DOHH2 (cell line): Measurements from ENCODE around the gene CYB561.

Source experiments
- H3F3A ChIP-seq: fragments of 200-600 bp; sonication (generic), shearing (Covaris generic); 2 replicates; pipeline ENCODE4 v1.6.0; 2016; ENCODE audit warnings: antibody characterized with exemption, mild to moderate bottlenecking; ENCODE audit not compliant: control insufficient read depth, insufficient read depth
- H3K27ac ChIP-seq: fragments of 200-600 bp; sonication (generic); 2 replicates; pipeline ENCODE4 v1.5.1; 2014; ENCODE audit warnings: low read depth, mild to moderate bottlenecking, low read length, moderate library complexity
- H3K27me3 ChIP-seq: fragments of 200-600 bp; sonication (generic); 2 replicates; pipeline ENCODE4 v1.6.1; 2014; ENCODE audit warnings: mild to moderate bottlenecking, low read length, mixed read lengths; ENCODE audit not compliant: control insufficient read depth
- H3K36me3 ChIP-seq: fragments of 200-600 bp; sonication (generic); 2 replicates; pipeline ENCODE4 v1.6.1; 2014; ENCODE audit warnings: mild to moderate bottlenecking, low read length, moderate library complexity, mixed read lengths; ENCODE audit not compliant: control insufficient read depth
- H3K4me1 ChIP-seq: fragments of 200-600 bp; sonication (generic); 2 replicates; pipeline ENCODE4 v1.6.1; 2014; ENCODE audit warnings: mild to moderate bottlenecking, low read length, mixed read lengths; ENCODE audit not compliant: control insufficient read depth
- H3K4me2 ChIP-seq: fragments of 200-600 bp; sonication (generic); 2 replicates; pipeline ENCODE4 v1.6.0; 2014; ENCODE audit warnings: mild to moderate bottlenecking, low read length, moderate library complexity
- H3K4me3 ChIP-seq: fragments of 200-600 bp; sonication (generic); 2 replicates; pipeline ENCODE4 v1.5.1; 2014; ENCODE audit warnings: mild to moderate bottlenecking, low read length, mixed read lengths
- H3K79me2 ChIP-seq: fragments of 200-600 bp; sonication (generic); 2 replicates; pipeline ENCODE4 v1.6.1; 2014; ENCODE audit warnings: mild to moderate bottlenecking, low read length, mixed read lengths; ENCODE audit not compliant: control insufficient read depth
- H3K9me2 ChIP-seq: fragments of 200-600 bp; sonication (generic); replicated peaks from 2 replicates; pipeline ENCODE4 v1.6.1; 2014; ENCODE audit warnings: mild to moderate bottlenecking, low read length, mixed read lengths; ENCODE audit not compliant: control insufficient read depth
- H3K9me3 ChIP-seq: fragments of 200-600 bp; sonication (generic); 2 replicates; pipeline ENCODE4 v1.6.1; 2014; ENCODE audit warnings: antibody characterized with exemption, low read length, mixed read lengths; ENCODE audit not compliant: control insufficient read depth, insufficient read depth
- H4K20me1 ChIP-seq: fragments of 200-600 bp; sonication (generic); 2 replicates; pipeline ENCODE4 v1.6.0; 2014; ENCODE audit warnings: low read depth, mild to moderate bottlenecking, antibody characterized with exemption, low read length, moderate library complexity; ENCODE audit not compliant: control insufficient read depth, insufficient read depth
- CTCF ChIP-seq: fragments of 200-600 bp; sonication (generic); IDR thresholded peaks from one replicate; pipeline ENCODE4 v1.5.1; 2014; ENCODE audit warnings: antibody characterized with exemption, mild to moderate bottlenecking, low read depth, low read length; ENCODE audit not compliant: poor library complexity, severe bottlenecking
- EZH2phosphoT487 ChIP-seq: fragments of 200-600 bp; sonication (generic); IDR thresholded peaks from 2 replicates; pipeline ENCODE4 v1.6.1; 2017; ENCODE audit warnings: borderline replicate concordance, mild to moderate bottlenecking, antibody characterized with exemption, low read length, moderate library complexity, mixed read lengths

The CYB561 gene

GRCh38 chr17:63407741-63408330 lies 38.3 kb downstream of the CYB561 start:
- TF ChIP-seq EZH2phosphoT487 (no peak), CTCF (no peak)
- Histone ChIP-seq H4K20me1 (no peaks in the 10 kb centered on the region), H3K79me2 (no peaks in the 10 kb centered on the region), H3K27me3 (peaks cover 9% of the 10 kb centered on the region), H3K9me3 (no peaks in the 10 kb centered on the region), H3F3A (0 out of 2 replicates have a peak, but pooled peaks cover 3% of the 10 kb centered on the region), H3K27ac (no peak overlapping the region), H3K9me2 (no peaks in the 10 kb centered on the region), H3K4me1 (peaks cover 5% of the 10 kb centered on the region), H3K4me3 (no peak overlapping the region), H3K4me2 (no peak overlapping the region), H3K36me3 (no peaks in the 10 kb centered on the region)

- H4K20me1 ChIP-seq = no peaks in the 10 kb centered on the region
- peaks cover 18% of the 10 kb centered on the region for H3K27me3 ChIP-seq
- no peaks in the 10 kb centered on the region for H3K79me2 ChIP-seq
- no peak overlapping the region for H3K4me3 ChIP-seq
- H3K9me2 ChIP-seq = no peaks in the 10 kb centered on the region
- no peak overlapping the region for H3K4me2 ChIP-seq
- H3K9me3 ChIP-seq = no peaks in the 10 kb centered on the region
- no peaks in the 10 kb centered on the region for H3K36me3 ChIP-seq
- peaks cover 5% of the 10 kb centered on the region for H3K4me1 ChIP-seq
- H3F3A ChIP-seq = 0 out of 2 replicates have a peak, but pooled peaks cover 3% of the 10 kb centered on the region
- H3K27ac ChIP-seq = no peak overlapping the region
- TF ChIP-seq CTCF (peak; percentile 85), EZH2phosphoT487 (no peak)
Measured at GRCh38 chr17:63406689-63407330, 39.3 kb downstream of the CYB561 start.

DNA sequence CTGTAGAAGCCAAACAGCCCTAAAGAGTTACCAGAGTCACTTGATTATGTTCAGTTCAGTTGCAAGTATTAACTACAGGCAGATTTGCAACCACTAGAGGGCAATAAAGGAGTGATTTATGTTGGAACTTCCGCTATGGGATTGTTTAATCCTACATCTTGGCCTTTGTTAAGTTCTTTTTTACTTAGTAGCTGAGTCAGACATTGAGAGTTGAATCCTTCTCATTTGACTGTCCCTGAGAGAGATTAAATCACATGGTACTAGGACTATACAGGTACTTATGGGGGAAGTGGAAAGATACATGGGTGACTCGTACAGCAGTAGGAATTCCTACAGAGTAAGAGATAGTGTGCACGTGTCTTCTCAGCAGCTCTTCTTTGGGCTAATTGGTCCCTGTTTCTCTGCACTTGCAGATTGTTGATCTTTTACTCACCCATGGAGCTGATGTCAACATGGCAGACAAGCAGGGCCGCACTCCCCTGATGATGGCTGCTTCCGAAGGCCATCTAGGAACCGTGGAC lies 40.3 kb downstream of the CYB561 start:
- H3K9me2 ChIP-seq = no peaks in the 10 kb centered on the region
- H3F3A ChIP-seq = 0 out of 2 replicates have a peak, but pooled peaks cover 3% of the 10 kb centered on the region
- TF ChIP-seq CTCF (peak; percentile 86), EZH2phosphoT487 (no peak)
- H3K4me2 ChIP-seq = peak overlapping the region; percentile 3; the same call in 1 of the 2 replicates
- no peak overlapping the region for H3K4me3 ChIP-seq
- H3K27me3 ChIP-seq = peaks cover 21% of the 10 kb centered on the region
- H4K20me1 ChIP-seq = no peaks in the 10 kb centered on the region
- H3K27ac ChIP-seq = no peak overlapping the region
- no peaks in the 10 kb centered on the region for H3K9me3 ChIP-seq
- no peaks in the 10 kb centered on the region for H3K79me2 ChIP-seq
- peaks cover 5% of the 10 kb centered on the region for H3K4me1 ChIP-seq
- no peaks in the 10 kb centered on the region for H3K36me3 ChIP-seq
